GM18498 (cell line): ENCODE results near the gene CFAP100.

Experiments
- ATAC-seq: cut with Tn5 transposase; IDR thresholded peaks from one replicate; pipeline ENCODE4 v1.9.1; 2021; ENCODE audit warnings: mild to moderate bottlenecking, moderate library complexity; ENCODE audit not compliant: unreplicated experiment

The CFAP100 gene

DNA sequence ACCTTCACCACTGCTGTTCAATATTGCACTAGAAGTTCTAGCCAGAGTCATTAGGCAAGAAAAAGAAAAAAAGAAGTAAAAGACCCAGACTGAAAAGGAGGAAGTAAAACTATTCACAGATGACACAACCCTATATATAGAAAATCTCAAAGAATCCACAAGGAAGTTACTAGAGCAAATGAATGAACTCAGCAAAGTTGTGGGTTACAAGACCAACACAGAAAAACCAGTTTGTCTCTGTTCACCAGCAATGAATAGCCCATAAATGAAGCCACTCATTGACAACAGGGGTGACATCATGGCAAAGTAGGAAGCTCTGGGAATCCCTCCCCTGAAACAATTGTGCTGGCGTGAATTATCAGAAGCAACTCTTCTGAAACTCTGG is 4.6 kb downstream of the CFAP100 start:
- no peak for ATAC-seq

DNA sequence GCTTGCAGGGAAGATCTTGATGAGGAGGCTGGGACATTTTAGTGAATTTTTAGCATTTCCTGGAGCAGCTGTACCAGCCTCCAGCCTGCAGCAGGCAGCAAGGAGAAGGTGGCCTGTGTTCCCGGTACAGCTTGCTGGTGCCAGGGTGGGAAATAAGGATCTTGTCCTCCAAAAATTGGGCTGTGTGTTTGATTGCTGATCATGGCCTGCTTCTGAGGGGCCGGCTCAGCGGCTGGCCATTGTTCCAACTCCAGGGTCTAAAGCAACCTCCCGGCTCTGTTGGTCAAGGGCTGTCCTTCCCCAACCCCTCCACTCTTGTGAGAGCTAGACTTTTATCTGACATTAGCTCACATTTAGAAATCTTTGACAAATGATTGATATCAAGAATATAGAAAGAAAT is 5.0 kb downstream of the CFAP100 start:
- no peak for ATAC-seq

DNA sequence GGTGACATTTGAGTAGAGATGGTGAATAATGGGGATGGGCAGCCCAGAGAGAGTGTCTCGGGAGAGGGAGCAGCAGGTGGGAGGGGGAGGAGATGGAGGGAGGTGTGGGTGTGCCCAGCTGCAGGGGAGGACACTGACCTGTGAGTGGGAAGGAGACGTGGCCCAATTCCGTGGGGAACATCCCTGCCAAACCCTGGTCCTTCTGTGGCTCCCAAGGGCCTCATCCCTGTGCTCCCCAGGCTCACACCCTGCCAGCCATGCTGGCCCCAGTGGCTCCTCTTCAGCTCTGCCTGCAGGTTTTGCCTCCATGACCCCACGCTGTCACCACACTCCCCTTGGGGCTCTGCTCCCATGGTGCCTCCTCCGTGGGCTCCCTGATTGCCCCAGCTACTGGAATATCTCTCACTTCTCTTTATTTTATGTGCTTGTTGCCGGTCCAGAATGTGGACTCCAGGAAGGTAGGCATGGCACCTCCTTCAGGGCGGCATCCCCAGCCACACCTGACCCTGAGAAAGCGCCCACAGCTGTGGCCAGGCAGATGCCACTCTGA is 7.0 kb downstream of the CFAP100 start:
- ATAC-seq: no peak

DNA sequence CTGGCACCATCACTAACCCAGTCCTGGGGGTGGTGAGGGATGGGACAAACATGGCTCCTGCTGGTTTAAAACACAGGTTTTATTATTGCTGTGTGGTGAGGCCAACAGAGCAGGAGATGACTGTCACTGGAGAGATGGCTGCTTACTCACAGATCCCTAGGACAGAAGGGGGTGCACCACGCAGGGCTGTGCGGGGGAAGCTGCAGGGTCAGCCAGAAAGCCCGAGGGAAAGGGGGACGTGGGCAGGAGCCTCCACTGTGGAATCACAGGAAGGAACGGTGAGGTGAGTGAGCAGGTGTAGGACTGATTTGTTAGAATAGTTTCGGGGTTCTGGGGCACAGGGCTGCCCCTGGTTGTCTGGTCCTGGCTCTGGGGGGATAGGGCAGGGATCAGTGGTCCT is 7.5 kb downstream of the CFAP100 start:
- no peak for ATAC-seq

DNA sequence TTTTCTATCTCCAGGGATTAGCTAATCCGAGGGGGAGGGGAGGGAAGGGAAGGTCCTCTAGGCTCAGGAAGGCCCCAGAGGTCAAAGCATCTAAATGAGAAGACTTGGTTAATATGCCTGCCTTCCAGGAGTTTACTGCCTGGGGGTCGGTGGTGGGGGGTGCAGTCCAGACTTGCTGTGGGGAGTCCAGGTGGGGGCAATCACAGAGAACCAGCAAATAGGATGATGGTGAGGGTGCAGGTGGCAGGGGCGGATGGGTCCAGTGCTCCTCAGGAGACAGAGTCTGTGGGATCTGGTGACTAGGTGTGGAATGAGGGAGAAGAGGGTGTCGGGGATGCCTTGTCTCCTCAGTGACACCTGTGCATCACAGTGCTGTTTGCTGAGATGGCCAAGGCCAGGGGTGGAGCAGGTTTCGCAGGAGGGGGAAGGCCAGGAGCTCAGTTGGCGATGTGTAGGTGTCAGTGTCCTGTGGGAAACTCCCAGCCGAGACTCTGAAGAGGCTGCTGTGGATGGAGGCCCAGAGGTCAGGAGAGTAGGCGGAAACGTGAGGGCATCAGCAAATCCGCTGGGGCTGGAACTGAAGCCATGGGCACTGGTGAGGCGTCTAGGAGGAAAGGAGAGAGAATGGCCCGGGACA is 8.1 kb downstream of the CFAP100 start:
- no peak for ATAC-seq

DNA sequence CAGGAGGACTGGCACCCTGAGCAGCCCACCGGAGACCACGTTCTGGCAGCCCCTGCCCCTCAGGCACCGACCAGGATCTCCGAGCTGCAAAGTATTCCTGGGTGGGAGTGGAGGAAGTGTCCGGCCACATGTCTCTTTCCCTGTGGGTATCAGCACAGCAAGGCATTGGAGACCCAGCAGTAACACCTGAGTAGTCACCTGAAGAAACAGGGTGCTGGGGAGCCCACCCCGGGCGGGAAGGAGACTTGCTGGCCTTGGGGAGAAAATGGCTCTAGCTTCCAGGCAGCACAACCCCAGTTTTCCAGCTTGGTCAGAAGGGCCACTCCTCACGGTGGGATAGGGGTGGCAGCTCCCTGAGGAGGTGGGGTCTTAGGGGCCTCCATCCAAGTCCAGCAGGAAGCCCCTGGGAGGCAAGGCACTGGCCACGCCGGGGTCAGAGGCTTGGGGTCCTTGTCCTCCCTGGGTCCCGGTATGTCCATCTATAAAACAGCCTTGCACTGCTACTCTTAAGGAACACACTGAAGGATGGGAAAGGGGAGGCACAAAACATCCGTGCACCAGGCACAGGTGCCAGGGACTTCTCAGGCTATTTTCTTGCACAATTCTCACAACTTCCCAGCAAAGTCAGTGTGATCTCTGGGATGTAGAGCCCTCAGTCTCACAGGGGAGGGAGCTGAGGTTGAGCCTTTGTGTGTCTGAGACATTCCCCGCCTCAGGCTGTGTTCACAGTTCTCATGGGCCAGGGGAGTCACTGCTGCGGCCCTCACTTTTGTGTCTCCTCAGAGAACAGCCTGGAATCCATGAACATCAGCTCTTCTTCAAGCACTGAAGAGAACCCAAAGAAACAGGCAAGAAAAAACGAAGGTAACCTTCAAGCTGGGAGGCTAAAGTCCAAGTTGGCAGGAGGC is 11.9 kb downstream of the CFAP100 start:
- no peak for ATAC-seq

DNA sequence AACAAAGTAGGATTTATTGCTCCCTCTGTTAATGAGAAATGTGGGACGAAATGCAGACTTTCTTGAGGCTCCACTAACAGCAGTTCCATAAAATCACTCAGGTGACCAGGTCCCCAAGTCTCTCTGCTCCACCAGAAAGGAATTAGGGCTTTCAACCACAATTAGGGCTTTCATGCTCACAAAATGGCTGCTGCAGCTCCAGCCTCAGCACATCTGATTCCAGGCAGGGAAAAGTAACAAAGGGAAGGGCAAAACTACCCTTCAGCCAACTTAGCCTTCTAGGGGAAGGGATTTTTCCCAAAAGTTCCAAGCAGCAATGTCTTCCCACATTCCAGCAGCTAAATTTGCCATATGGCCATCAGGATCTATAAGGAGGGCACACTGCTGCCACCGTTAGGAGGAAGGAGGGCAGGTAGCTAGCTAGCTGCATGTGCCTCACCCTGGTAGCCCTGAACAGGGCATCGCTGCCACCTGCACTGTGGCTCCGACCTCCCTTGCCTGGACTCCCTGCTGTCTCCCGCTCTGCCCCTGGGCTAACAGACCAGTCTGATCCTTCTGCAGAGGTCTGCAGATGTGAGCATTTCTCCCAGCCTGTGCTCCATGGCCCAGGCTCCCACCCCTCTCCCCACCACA is 12.8 kb downstream of the CFAP100 start:
- ATAC-seq: no peak

DNA sequence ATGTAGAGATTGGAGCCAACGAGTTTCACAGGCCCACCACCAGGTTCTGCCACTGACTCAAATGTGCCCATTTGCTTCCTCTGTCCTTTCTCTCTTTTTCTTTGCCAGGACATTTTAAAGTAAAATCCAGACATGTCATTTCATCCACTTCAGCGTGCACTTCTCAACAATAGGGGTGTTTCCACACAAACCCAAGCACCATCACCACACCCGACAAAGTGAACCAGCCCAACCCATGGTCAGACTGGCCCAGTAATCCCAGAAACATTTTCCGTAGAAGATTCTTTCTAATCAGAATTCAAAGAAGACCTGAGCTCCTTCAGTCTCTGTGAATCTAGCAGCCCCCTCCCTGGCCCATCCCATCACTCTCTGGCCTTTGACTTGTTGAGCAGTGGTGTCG is 13.4 kb downstream of the CFAP100 start:
- no peak for ATAC-seq

DNA sequence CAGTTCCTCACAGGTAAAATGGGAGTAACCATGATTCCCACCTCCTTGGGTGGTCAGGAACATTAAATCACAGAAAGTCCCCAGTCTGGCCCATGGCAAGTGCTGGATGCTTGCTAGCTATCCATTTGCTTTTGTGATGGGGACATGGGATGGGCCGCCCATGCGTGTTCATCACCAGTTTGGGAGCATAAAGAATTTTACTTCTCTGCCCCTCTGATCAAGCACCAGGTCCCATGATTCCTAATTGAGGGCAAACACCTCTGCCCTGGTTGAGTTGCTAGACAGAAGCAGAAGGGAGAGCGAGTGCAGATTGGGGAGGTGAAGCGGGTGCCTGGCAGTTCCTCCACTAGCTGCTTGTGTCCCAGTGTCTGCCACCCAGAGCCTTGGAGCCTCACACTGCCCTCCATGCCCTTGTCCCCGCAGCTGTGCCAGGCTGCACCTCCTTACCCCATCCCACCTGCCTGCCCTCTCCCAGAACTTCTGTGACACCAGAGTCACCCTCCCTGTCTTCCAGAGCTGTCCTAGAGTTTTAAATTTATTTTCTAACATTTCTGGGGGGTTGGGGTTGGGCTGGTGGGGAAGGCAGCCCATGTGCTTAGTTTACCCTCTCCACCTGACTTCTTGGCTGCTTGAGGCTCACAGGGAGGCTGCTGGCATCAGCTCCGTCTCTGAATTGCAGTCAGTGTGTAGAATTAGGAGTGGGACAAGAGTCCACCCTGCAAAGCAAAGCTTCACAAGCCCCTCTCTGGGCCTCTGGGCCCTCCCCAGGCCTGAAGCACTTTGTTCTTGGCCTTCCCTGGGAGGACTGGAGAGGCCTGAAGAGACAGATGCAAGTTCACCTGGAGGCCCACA is 18.4 kb downstream of the CFAP100 start:
- no peak for ATAC-seq

DNA sequence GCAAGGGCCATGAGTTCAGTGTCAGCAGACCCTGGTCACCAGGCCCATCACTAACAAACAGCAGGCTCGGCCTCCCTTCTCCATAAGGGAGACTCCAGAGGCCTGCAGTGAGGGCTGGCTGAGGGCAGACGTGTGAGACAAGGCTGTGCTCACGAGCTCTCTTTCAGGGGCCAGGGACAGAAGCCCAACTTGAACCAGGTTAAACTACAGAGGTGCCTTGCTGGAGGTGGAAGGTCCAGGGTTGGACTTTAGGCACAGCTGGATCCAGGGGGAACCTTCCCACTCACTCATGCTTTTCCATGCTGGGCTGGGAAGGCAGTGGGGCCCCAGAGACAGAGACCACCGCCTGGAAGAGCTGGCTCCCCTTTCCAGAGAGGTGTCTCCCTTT is 19.0 kb downstream of the CFAP100 start:
- no peak for ATAC-seq

DNA sequence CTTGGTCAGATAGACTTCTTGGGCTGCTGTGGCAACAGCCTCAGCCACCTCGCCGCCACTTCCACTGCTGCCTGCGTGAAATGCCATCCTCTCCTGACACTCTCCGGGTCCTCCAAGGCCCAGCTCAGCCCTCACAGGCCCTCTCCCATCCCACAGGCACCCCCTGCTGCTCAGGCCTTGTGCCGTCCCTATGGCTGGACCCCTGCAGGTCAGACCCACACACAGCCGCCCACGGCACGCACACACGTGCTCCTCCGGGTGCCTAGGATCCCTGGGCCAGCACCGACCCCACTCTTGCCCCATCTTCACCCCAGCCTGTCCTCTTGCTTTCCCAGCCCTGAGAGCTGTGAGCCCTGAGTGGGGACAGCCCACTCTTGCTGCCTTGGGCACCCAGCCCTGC is 19.7 kb downstream of the CFAP100 start:
- ATAC-seq: no peak

DNA sequence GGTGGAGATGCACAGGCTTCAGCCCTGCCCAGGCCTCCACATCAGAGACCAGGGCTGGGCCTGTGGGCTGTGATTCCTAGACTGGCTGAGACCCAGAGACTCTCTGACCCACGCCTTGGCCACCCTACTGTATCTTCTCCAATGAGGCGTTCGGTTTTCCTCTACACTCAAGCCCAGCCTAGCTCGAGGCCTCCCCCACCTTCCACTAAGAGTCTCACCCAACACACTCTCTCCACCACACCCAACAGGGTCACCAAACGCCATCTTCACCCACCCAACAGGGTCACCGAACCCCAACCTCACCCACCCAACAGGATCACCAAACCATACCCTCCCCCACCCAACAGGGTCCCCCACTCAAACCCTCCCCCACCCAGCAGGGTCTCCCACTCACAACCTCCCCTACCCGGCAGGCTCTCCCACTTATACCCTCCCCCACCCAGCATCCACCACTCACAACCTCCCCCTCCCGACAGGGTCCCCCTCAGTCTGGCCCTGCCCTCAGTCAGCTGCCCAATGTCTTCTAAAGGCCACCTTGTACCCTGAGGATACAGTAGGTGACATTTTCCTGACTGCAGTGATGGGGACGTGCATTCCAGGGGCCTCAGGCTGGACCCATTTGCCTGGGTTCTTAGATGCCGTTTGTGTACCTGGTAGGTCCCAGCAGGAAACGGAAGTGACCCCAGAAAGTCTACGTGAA is 20.4 kb downstream of the CFAP100 start:
- ATAC-seq: no peak

DNA sequence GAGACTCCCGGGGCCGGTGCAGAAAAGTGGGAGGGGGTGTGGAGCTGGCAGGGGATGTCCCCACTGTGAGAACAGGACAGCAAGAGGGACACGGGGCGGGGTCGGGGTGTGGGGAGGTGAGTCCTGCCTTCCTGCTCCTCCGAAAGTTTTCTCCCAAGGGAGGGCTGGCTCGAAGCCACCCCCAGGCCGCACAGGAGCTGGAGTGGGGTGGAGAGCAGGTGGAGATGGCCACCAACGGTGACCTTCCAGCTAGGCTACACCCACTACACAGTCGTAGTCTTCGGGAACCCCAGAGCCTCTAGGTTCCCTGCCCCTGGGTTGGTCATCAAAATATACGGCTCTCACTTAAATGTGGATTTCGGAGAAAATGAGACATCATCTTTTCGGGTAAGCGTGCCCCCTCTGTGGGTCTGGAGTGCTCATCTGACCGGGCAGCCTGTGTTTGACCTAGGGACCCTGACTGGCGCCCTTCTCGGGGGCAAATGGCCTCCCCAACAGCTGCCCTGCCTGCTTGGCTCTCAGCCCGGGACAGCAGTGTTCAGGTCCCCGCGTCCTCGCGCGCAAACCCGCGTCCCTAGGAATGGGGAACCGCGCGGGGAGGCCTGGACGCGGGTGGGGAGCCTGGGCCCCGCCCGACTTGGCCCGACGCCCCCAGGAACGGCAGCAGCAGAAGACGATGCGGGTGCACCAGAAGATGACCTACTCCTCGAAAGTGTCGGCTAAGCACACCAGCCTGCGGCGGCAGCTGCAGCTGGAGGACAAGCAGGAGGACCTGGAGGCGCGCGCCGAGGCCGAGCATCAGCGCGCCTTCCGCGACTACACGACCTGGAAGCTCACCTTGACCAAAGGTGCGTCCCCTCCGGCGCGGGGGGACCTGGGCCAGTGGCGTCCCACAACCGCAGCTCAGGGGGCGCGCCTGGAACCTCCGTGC is 21.2 kb downstream of the CFAP100 start:
- ATAC-seq: no peak

DNA sequence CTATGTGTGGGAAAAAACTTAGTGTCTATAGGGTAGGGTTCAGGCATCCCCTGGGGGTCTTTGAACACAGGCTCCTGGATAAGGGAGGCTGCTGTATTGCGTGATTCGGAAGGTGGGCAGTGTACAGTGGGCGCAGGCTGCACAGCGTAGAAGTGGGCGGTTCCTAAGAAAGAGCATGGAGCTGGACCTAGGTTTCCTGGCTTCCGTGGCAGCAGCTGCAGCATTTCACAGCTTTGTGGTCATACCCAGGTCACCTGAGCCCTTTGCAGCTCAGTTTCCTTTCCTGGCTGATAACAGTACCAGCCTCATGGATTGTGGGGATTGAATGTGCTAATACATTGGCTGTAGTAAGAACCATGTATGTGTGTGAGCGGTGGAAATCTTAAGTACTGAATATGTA is 22.2 kb downstream of the CFAP100 start:
- ATAC-seq: no peak

DNA sequence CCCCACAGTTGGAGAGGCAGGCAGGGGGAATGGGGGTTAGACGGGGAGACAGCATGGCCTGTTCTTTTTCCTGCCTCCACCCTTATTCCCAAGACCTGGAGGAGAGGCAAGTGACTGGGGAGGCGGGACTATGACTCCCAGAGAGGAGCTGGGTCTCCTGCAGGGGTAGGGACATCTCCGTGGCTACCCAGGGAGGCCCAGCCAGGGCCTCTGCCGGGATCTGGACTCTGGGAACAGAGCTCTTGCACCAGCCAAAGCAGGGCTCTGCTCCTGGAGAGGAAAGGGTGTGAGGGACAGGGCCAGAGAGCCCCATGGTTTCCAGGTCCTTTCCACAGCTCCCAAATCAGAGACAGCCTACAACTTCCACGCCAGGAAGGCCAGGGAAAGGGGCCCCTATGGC is 22.8 kb downstream of the CFAP100 start:
- ATAC-seq: no peak

DNA sequence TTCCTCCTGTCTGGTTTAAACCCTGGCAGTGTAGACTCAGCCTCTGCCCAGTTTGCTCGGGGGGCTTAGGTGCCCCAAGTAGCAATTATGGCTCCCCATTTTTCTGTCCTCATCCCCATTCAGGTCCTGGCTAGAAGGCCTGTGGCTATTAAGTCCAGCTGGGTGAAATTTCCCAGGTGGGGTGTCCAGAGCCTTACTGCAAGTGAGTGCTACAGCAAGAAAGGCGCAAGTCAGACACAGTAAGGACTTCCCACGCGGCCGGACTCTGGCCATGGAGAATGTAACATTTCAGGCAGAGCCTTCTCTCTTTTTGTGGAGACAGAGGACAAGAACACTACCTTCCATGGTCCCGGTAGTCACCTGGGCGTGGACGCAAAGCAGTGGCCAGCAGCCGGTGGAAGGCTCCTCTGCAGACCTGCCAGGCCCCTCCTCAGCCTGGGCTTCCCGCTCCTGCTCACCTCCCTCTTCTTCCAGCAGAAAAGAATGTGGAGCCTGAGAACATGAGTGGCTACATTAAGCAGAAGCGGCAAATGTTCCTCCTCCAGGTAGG is 23.3 kb downstream of the CFAP100 start:
- ATAC-seq: no peak

DNA sequence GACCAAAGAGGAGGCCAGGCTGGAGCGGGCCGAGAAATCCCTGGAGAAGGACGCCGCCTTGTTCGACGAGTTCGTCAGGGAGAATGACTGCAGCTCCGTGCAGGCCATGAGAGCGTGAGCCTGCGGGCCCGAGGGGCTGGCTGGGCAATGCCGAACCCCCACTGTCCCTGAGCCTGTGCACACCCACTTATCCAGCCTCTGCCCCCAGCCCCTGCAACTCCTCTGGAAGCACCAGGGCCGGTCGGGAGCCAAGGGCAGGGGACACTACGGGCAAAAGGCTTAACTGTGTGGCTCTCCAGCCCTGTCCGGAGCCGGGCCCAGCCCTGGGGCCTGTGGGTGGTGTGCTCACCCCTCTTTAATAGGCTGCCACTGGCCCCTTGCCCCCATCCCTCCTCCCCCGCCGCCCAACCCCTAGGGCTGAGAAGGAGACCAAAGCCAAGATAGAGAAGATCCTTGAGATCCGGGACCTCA is 24.0 kb downstream of the CFAP100 start:
- no peak for ATAC-seq

DNA sequence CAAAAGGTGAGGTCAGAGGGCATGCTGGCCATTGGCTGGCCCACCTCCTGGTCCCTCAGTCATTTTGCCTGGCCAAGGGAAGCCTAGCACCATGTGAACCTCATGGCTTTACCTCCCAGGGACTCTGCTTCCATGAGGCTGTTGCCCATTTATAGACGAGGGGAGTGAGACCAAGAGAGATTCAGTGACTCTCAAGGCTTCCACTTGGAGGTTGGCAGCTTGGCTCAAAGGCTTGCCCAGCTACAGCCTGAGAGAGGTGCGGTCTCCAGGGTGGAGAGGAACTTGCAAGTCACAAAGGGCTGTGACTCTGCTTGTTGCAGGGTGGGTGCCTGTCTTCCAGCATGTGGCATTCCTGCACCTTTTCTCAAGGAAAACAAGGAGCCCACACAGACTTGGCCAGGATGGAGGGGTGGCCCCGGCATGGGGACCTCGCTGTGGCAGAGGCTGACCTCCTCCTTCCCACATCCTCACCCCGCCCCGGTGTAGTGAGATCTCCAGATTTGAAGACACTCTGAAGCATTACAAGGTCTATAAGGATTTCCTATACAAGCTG is 24.5 kb downstream of the CFAP100 start:
- no peak for ATAC-seq
